Transverse colon (tissue), 4 donors: Measurements from ENCODE around the gene PRPSAP1. TPM values are rescaled to one million over a fixed set of nuclear protein-coding genes. Genes with fewer than 3 reads are reported as not detected.

Source experiments
- DNase-seq: peaks from one replicate; pipeline ENCODE4 v3.0.0-alpha.2; 2019
- H3K27ac ChIP-seq, 4 donors: fragments of 200-600 bp; sonication (generic); 2 replicates each; pipeline ENCODE4 v1.5.1; 2016 to 2018; ENCODE audit warnings: inconsistent platforms in 4 of 4
- H3K27me3 ChIP-seq: fragments of 200-600 bp; sonication (generic); 2 replicates; pipeline ENCODE4 v1.5.1; 2017; ENCODE audit warnings: inconsistent platforms
- H3K36me3 ChIP-seq, 4 donors: fragments of 200-600 bp; sonication (generic); 2 replicates each; pipeline ENCODE4 v1.5.1; 2017 to 2019; ENCODE audit warnings: inconsistent platforms in 4 of 4
- H3K4me1 ChIP-seq, 4 donors: fragments of 200-600 bp; sonication (generic); 2 replicates each; pipeline ENCODE4 v1.5.1; 2017 to 2020; ENCODE audit warnings: inconsistent platforms in 4 of 4
- H3K4me3 ChIP-seq, 4 donors: fragments of 200-600 bp; sonication (generic); 1 replicate in 1 of 4; 2 replicates in 3 of 4; pipeline versions ENCODE4 v1.5.1 to v1.6.1; 2017 to 2019; ENCODE audit warnings: inconsistent platforms in 4 of 4
- H3K9me3 ChIP-seq, 2 donors: fragments of 200-600 bp; sonication (generic); 2 replicates each; pipeline ENCODE4 v1.5.1; 2017 to 2019; ENCODE audit warnings: inconsistent platforms in 2 of 2
- EP300 ChIP-seq: sonication (generic); formaldehyde crosslinking; IDR thresholded peaks from one replicate; pipeline ENCODE4 v1.6.1; 2017; ENCODE audit warnings: antibody characterized with exemption, low read depth
- POLR2A ChIP-seq: fragments of 450-650 bp; IDR thresholded peaks from one replicate; pipeline ENCODE4 v1.6.1; 2016; ENCODE audit warnings: antibody characterized with exemption, mild to moderate bottlenecking, moderate library complexity
- POLR2AphosphoS5 ChIP-seq, 3 donors: sonication (generic); formaldehyde crosslinking; IDR thresholded peaks; one replicate each; pipeline ENCODE4 v1.6.1; 2016; ENCODE audit warnings: antibody characterized with exemption in 3 of 3
- WGBS, 2 donors: methylation state at CpG; one replicate each; pipeline ENCODE4 v1.1.5; 2018; ENCODE audit warnings: low coverage in 1 of 2; 5-methylcytosine and 5-hydroxymethylcytosine counted together
- in situ Hi-C, 4 donors: fragments of 200-750 bp; cut with MboI; loops; one replicate each; pipeline versions ENCODE4 v1.15.0 to v1.15.1; 2017; ENCODE audit warnings: low sequenced_read_pairs in 3 of 4, low pct_ligation_motif_present in 1 of 4, low pct_unique_long_range_greater_than_20kb in 1 of 4
- intact Hi-C: fragments of 100-400 bp; cut with DNase I; formaldehyde crosslinking; loops from one replicate; pipeline ENCODE4 v1.15.1; 2023; ENCODE audit warnings: low total_unique reads
- total RNA-seq, 4 donors: library from RNA; depleted of rRNA; stranded (reverse); fragments of >200 nt; gene quantifications; one replicate each; pipeline ENCODE4 v1.1.0, GENCODE V29; 2016
- TF ChIP-seq, protein P1 (sequence below), 5 experiments: fragments of 200-600 bp in 3 of 5; fragments of 450-650 bp in 2 of 5; sonication (generic) in 3 of 5; IDR thresholded peaks; 1 replicate in 2 of 5; 2 replicates in 3 of 5; pipeline ENCODE4 v1.5.1; 2016 to 2017; ENCODE audit warnings: antibody characterized with exemption in 5 of 5, inconsistent platforms in 3 of 5, mild to moderate bottlenecking in 2 of 5, moderate library complexity in 1 of 5

PRPSAP1 gene
- total RNA-seq, 4 donors from 2014 or later: 50.1 to 147 (median 96.7) TPM

DNA sequence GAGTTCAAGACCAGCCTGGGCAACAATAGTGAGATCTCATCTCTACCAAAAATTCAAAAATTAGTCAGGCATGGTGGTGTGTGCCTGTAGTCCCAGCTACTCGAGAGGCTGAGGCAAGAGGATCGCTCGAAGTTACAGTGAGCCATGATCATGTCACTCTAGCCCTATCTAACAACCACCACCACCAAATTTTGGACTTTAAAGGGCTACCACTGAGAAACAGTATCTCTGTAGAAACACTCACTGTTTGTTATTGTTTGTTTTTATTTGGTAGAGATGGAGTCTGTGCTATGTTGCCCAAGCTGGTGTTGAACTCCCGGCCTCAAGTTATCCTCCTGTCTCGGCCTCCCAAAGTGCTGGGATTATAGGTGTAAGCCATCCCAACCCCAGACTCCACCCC, 89.8 kb downstream of the PRPSAP1 start:
- WGBS, 2 donors: 85 to 92% methylated on average over 3 to 5 of the region's 5 CpGs
- Histone ChIP-seq H3K9me3 (no peaks in the 10 kb centered on the region), H3K27ac (peak overlapping the region; percentile 90 to 98 (median 92)), H3K36me3 (no peaks in the 10 kb centered on the region), H3K4me3 (no peak overlapping the region), H3K27me3 (no peaks in the 10 kb centered on the region), H3K4me1 (peaks cover 44 to 80% (median 71%) of the 10 kb centered on the region in 4 donors)
- intact Hi-C loops (no loop called here), in situ Hi-C loops (no loop called here)
- TF ChIP-seq, protein P1, sequence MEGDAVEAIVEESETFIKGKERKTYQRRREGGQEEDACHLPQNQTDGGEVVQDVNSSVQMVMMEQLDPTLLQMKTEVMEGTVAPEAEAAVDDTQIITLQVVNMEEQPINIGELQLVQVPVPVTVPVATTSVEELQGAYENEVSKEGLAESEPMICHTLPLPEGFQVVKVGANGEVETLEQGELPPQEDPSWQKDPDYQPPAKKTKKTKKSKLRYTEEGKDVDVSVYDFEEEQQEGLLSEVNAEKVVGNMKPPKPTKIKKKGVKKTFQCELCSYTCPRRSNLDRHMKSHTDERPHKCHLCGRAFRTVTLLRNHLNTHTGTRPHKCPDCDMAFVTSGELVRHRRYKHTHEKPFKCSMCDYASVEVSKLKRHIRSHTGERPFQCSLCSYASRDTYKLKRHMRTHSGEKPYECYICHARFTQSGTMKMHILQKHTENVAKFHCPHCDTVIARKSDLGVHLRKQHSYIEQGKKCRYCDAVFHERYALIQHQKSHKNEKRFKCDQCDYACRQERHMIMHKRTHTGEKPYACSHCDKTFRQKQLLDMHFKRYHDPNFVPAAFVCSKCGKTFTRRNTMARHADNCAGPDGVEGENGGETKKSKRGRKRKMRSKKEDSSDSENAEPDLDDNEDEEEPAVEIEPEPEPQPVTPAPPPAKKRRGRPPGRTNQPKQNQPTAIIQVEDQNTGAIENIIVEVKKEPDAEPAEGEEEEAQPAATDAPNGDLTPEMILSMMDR (IDR thresholded peaks at IDR 0.05): no peak
- TF ChIP-seq POLR2A (no peak), POLR2AphosphoS5 (IDR thresholded peaks at IDR 0.05) (no peak), EP300 (no peak)
- no peak for DNase-seq

DNA sequence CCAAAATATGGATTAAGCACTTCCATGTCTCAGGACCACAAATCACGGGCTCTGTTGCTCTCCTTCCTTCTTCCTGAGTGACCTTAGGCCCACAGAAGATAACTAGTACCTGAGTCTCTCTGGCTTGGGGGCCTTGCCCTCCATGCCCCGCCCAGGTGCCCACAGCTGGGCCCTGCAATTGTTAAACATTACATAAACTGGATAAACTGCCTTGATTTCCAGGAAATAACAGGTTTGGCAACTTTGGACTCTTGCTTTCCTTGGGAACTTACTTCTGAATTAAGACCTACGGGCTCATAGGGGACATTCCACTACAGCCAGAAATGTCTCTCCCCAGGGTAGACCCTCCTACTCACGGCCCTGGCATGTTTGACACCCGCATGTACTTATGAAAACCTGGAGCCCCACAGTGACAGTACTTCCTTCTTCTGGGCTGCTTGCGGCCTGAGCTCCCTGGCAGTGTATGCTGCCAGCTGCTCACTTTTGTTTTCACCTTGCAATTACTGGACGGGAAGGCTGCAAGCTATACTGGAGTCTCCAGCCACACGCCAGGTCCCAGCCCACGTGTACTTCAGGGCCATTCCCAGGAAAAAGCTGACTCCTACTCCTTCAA, 90.9 kb downstream of the PRPSAP1 start:
- 27 to 40% methylated on average over 2 to 9 of the region's 9 CpGs for WGBS, 2 donors
- peak; percentile 84 for DNase-seq
- Histone ChIP-seq H3K4me3 (no peak overlapping the region), H3K27ac (peak overlapping the region; percentile 90 to 98 (median 92)), H3K27me3 (no peaks in the 10 kb centered on the region), H3K36me3 (no peaks in the 10 kb centered on the region), H3K9me3 (no peaks in the 10 kb centered on the region), H3K4me1 (peaks cover 40 to 79% (median 71%) of the 10 kb centered on the region in 4 donors)
- in situ Hi-C loops (no loop called here), intact Hi-C loops (no loop called here)
- peak; percentile 66 for TF ChIP-seq EP300
- peak; percentile 59 for TF ChIP-seq POLR2A
- peak; percentile 48 to 82 (median 58) for TF ChIP-seq POLR2AphosphoS5 (IDR thresholded peaks at IDR 0.05)
- TF ChIP-seq, protein P1 (IDR thresholded peaks at IDR 0.05): no peak

DNA sequence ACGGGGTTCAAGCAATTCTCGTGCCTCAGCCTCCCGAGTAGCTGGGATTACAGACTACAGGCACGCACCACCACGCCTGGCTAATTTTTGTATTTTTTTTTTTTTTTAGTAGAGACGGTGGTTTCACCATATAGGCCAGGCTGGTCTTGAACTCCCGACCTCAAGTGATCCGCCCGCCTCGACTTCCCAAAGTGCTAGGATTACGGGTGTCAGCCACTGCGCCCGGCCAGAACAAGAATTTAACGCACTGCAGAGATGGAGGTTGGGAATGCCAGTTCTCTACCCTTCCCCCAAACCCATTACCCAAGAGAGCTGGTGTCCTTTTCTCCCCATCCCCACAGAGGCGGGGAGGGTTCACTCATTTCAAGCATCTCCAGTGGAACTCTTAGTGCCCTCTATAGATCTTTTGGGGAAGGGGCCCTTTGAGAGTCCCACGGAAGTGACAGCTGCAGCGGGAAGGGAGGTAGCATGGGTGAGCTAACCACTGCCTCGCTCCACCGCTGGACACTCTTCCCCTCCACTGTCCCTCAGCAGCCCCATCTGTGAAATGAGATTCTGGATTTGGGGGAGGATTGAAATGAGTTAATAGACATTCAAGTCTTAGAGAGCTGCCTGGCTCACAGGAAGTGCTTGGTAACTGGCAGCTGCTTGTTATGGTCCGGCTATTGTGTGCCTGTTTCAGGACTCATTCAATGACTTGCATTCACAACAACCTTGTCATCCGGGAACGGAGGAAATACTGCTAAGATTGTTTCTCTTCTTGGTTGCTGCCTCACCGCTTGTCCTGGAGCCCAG, 92.1 kb downstream of the PRPSAP1 start:
- Histone ChIP-seq H3K36me3 (no peaks in the 10 kb centered on the region), H3K4me1 (peaks cover 36 to 69% (median 59%) of the 10 kb centered on the region in 4 donors), H3K27me3 (no peaks in the 10 kb centered on the region), H3K27ac (peak overlapping the region; percentile 90 to 98 (median 92)), H3K9me3 (no peaks in the 10 kb centered on the region), H3K4me3 (no peak overlapping the region)
- 47 to 78% methylated on average over 3 to 23 of the region's 23 CpGs for WGBS, 2 donors
- no peak for DNase-seq
- TF ChIP-seq POLR2AphosphoS5 (IDR thresholded peaks at IDR 0.05) (peak in 2 of 3 donors; percentile 11 to 35), POLR2A (peak; percentile 9)
- TF ChIP-seq, protein P1 (IDR thresholded peaks at IDR 0.05): no peak
- intact Hi-C loops: no loop called here
- in situ Hi-C loops: no loop called here

DNA sequence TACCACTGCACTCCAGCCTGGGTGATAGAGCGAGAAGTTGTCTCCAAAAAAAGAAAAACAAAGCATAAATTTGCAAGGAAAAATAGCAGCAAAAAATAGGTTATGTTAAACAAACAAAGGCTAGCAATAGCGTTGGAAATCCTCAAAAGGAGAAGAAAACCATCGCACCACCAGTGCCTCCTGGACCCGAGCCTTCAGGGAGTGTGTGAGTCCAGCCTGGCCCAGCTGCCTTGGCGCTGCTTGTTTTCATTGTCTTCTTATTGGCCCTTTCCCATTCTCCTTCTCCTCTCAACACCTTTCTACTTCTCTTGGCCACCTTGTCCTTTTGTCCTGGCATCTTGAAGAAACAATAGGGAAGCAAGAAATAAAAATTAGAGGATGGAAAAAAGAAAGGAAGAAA, 93.0 kb downstream of the PRPSAP1 start:
- H3K9me3 ChIP-seq: no peaks in the 10 kb centered on the region
- intact Hi-C loops: no loop called here
- peak overlapping the region; percentile 90 to 98 (median 92) for H3K27ac ChIP-seq

More for the DNA sequence above, 93.0 kb downstream of the PRPSAP1 start:
- no peak for DNase-seq
- no peaks in the 10 kb centered on the region for H3K36me3 ChIP-seq
- H3K4me1 ChIP-seq: peaks cover 36 to 69% (median 57%) of the 10 kb centered on the region in 4 donors
- 61 to 77% methylated on average over 2 to 5 of the region's 5 CpGs for WGBS, 2 donors
- H3K4me3 ChIP-seq: no peak overlapping the region
- in situ Hi-C loops: no loop called here
- TF ChIP-seq POLR2AphosphoS5 (IDR thresholded peaks at IDR 0.05): no peak
- no peak for TF ChIP-seq POLR2A
- H3K27me3 ChIP-seq: no peaks in the 10 kb centered on the region
